NCI-H524 treated with DMSO at 0.1 percent for 48 hours (cell line): ENCODE measurements around the gene TMEM74B.

Source experiments
- DNase-seq: peaks from one replicate; lab custom pipeline; 2025; lab: John Stamatoyannopoulos, UW

TMEM74B gene

GRCh38 chr20:1137236-1137635 lies 47.5 kb downstream of the TMEM74B start:
- no peak for DNase-seq

- DNase-seq: no peak
Measured at GRCh38 chr20:1134836-1135235, 49.9 kb downstream of the TMEM74B start.

GRCh38 chr20:1134355-1134754 lies 50.4 kb downstream of the TMEM74B start:
- DNase-seq: no peak

- DNase-seq: no peak
Measured at GRCh38 chr20:1131354-1131753, 53.4 kb downstream of the TMEM74B start.

GRCh38 chr20:1130847-1131246 lies 53.9 kb downstream of the TMEM74B start:
- no peak for DNase-seq
